Breast epithelium (tissue), 4 donors: ENCODE data around the gene POGK. TPM values are rescaled to one million over a fixed set of nuclear protein-coding genes. Genes with fewer than 3 reads are reported as not detected.

Experiments
- DNase-seq, 2 donors: peaks; one replicate each; pipeline ENCODE4 v3.0.0-alpha.2; 2019; ENCODE audit warnings: low spot score in 2 of 2
- H3K27ac ChIP-seq, 2 donors: fragments of 200-600 bp; sonication (generic) in 1 of 2; one replicate each; pipeline ENCODE4 v1.5.1; 2016 to 2019; ENCODE audit warnings: mild to moderate bottlenecking in 1 of 2
- H3K27me3 ChIP-seq, 2 donors: fragments of 200-600 bp; sonication (generic) in 1 of 2; one replicate each; pipeline versions ENCODE4 v1.5.1 to v1.6.0; 2017 to 2019; ENCODE audit warnings: control low read depth in 1 of 2, mild to moderate bottlenecking in 1 of 2
- H3K36me3 ChIP-seq: fragments of 200-600 bp; one replicate; pipeline ENCODE4 v1.5.1; 2019
- H3K4me1 ChIP-seq, 2 donors: fragments of 200-600 bp; sonication (generic); one replicate each; pipeline ENCODE4 v1.5.1; 2016 to 2019; ENCODE audit warnings: control low read depth in 1 of 2
- H3K4me3 ChIP-seq, 3 donors: fragments of 200-600 bp; sonication (generic); 1 replicate in 2 of 3; 2 replicates in 1 of 3; pipeline ENCODE4 v1.5.1; 2016 to 2019; ENCODE audit warnings: mild to moderate bottlenecking in 3 of 3, moderate library complexity in 2 of 3
- H3K9me3 ChIP-seq, 2 donors: fragments of 200-600 bp; sonication (generic) in 1 of 2; one replicate each; pipeline ENCODE4 v1.5.1; 2016 to 2019; ENCODE audit warnings: control low read depth in 1 of 2
- POLR2A ChIP-seq: fragments of 450-650 bp; IDR thresholded peaks from one replicate; pipeline ENCODE4 v1.6.1; 2016; ENCODE audit warnings: antibody characterized with exemption, mild to moderate bottlenecking, moderate library complexity
- POLR2AphosphoS5 ChIP-seq, 3 donors: sonication (generic); formaldehyde crosslinking; IDR thresholded peaks; one replicate each; pipeline ENCODE4 v1.6.1; 2017; ENCODE audit warnings: antibody characterized with exemption in 3 of 3
- intact Hi-C: fragments of 100-400 bp; cut with DNase I; formaldehyde crosslinking; loops from one replicate; pipeline ENCODE4 v1.15.1; 2023; ENCODE audit warnings: low total_unique reads
- total RNA-seq, 3 donors: library from RNA; depleted of rRNA; stranded (reverse); fragments of >200 nt; gene quantifications; one replicate each; pipeline ENCODE4 v1.1.0, GENCODE V29; 2016
- TF ChIP-seq, protein P1 (sequence below), 3 donors: fragments of 450-650 bp; IDR thresholded peaks; one replicate each; pipeline ENCODE4 v1.5.1; 2016 to 2017; ENCODE audit warnings: antibody characterized with exemption in 3 of 3, mild to moderate bottlenecking in 3 of 3, moderate library complexity in 3 of 3

The POGK gene
- total RNA-seq, 3 donors from 2014 or later = 29.5 to 42.9 (median 29.8) TPM

DNA sequence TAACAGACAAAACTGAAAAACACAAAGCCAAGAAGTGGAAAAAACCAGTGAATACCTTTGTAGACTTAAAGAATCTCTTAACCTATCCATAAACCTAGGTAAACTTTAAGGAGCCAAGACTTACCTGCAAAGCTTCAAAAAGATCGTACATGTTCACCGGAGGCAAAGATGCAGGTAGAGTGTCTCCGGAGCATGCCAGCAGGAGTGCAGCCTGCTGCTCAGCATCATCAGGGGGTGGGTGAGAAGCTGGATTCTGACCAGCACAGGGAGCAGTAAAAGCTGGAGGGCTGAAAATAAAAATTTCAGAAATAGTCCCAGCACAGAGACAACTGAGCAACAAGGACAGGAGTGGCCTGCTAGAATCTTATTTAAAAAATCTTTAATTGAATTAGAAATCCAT is 18.7 kb downstream of the POGK start:
- Histone ChIP-seq H3K27ac (no peak overlapping the region), H3K4me1 (no peaks in the 10 kb centered on the region), H3K4me3 (no peak overlapping the region), H3K36me3 (no peaks in the 10 kb centered on the region), H3K27me3 (no peaks in the 10 kb centered on the region), H3K9me3 (no peaks in the 10 kb centered on the region)
- TF ChIP-seq POLR2A = no peak
- TF ChIP-seq POLR2AphosphoS5 (IDR thresholded peaks at IDR 0.05) = no peak
- TF ChIP-seq, protein P1, sequence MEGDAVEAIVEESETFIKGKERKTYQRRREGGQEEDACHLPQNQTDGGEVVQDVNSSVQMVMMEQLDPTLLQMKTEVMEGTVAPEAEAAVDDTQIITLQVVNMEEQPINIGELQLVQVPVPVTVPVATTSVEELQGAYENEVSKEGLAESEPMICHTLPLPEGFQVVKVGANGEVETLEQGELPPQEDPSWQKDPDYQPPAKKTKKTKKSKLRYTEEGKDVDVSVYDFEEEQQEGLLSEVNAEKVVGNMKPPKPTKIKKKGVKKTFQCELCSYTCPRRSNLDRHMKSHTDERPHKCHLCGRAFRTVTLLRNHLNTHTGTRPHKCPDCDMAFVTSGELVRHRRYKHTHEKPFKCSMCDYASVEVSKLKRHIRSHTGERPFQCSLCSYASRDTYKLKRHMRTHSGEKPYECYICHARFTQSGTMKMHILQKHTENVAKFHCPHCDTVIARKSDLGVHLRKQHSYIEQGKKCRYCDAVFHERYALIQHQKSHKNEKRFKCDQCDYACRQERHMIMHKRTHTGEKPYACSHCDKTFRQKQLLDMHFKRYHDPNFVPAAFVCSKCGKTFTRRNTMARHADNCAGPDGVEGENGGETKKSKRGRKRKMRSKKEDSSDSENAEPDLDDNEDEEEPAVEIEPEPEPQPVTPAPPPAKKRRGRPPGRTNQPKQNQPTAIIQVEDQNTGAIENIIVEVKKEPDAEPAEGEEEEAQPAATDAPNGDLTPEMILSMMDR (IDR thresholded peaks at IDR 0.05) = no peak
- intact Hi-C loops = no loop called here
- no peak for DNase-seq

DNA sequence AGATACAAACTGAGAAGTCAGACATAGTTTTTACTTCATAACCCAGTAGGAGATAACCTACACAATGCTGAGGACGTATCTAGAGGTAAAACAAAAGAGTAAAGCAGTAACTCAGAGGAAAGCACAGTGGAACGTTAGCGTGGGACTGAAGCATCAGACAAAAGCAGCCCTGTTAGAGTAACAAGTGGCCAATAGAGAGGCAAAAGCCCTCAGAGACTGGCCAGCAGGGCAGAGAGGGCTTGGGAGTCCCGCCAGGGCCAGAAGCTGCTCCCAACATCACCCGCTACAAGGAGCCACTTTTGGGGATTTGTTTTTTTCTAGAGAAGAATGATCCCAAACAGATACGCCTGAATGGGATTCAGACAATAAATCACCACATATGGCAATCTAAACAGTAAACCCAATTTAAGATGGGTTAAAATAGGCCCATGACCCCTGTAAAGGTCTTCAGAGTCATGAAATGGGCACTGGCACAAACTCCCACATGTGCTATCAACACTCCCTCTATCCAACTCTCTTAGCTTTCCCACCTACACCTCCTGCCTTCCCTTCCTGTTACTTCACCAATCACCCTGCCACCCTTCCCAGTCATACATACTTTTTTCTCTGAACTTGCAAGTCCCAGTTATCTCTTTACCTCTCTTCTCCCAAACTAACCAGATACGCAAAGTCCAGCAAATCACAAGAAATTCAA is 19.6 kb downstream of the POGK start:
- Histone ChIP-seq H3K27me3 (no peaks in the 10 kb centered on the region), H3K36me3 (no peaks in the 10 kb centered on the region), H3K9me3 (no peaks in the 10 kb centered on the region), H3K4me3 (no peak overlapping the region), H3K4me1 (no peaks in the 10 kb centered on the region), H3K27ac (no peak overlapping the region)
- intact Hi-C loops = no loop called here
- TF ChIP-seq POLR2AphosphoS5 (IDR thresholded peaks at IDR 0.05) (no peak), POLR2A (no peak)
- TF ChIP-seq, protein P1 (IDR thresholded peaks at IDR 0.05) = no peak
- DNase-seq = no peak

DNA sequence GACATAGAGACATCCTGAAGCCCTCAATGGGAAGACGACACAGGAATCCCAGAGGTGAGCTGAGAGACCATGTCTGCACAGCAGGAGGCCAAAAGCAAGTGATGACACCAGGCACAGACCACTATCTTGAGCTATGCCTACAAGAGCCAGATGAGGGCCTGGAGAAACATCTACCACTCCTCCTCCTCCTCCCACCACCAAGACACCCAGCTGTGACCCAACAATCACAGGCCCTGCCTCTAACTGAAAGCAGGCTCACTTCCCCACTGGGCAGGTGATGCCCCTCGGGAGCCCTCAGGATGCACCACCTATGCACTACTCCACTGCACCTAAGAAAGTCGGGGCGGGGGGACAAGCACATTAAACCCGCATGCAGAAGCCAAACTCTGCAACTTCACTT is 20.3 kb downstream of the POGK start:
- Histone ChIP-seq H3K9me3 (no peaks in the 10 kb centered on the region), H3K27me3 (no peaks in the 10 kb centered on the region), H3K4me1 (no peaks in the 10 kb centered on the region), H3K36me3 (no peaks in the 10 kb centered on the region), H3K4me3 (no peak overlapping the region), H3K27ac (no peak overlapping the region)
- DNase-seq = no peak
- intact Hi-C loops = no loop called here
- TF ChIP-seq, protein P1 (IDR thresholded peaks at IDR 0.05) = no peak
- TF ChIP-seq POLR2AphosphoS5 (IDR thresholded peaks at IDR 0.05) (no peak), POLR2A (no peak)

DNA sequence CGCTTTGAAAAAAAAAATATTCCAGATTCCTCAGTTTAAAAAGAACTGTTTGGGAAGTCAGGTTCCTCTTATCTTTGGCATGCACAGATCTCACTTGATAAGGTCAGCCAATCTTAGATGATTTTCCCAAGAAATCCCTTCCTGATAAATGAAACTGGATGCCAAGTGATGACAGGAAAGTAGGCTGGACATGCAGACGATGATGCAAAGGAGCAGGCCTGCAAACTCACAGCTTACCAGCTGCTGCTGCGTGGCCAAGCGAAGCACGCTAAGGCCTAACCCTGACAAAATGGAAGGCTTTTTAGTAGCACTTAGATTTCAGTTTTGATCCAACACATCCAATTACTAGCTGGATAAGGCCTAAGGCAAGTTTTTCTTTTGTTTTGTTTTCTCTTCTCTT is 26.7 kb downstream of the POGK start:
- H3K36me3 ChIP-seq = no peaks in the 10 kb centered on the region
- no peaks in the 10 kb centered on the region for H3K4me1 ChIP-seq
- H3K27ac ChIP-seq = no peak overlapping the region
- TF ChIP-seq POLR2A (no peak), POLR2AphosphoS5 (IDR thresholded peaks at IDR 0.05) (no peak)
- TF ChIP-seq, protein P1 (IDR thresholded peaks at IDR 0.05) = no peak
- H3K4me3 ChIP-seq = no peak overlapping the region
- intact Hi-C loops = no loop called here
- DNase-seq = no peak
- no peaks in the 10 kb centered on the region for H3K9me3 ChIP-seq
- H3K27me3 ChIP-seq = no peaks in the 10 kb centered on the region

DNA sequence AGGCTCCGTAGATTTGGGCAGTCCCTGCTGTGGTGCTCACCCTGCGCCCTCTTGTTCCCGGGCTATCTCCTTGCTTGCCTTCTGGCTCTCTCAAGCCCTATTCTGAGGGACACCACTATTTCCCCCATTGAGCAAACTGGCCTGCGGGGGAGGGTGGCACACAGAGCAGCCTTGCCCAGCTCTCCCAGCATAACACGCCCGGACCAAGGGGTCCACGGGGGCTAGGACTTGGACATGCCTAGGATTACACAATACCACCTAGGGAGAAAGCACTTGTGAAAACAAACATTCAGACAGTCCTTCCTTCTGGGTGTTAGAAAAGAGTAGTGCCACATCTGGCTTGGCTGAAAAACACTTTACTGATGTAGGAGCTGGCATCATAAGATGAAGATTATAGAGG is 29.4 kb downstream of the POGK start:
- Histone ChIP-seq H3K4me1 (no peaks in the 10 kb centered on the region), H3K27me3 (no peaks in the 10 kb centered on the region), H3K27ac (no peak overlapping the region), H3K36me3 (no peaks in the 10 kb centered on the region), H3K4me3 (no peak overlapping the region), H3K9me3 (no peaks in the 10 kb centered on the region)
- DNase-seq = no peak
- intact Hi-C loops = no loop called here
- TF ChIP-seq, protein P1 (IDR thresholded peaks at IDR 0.05) = no peak
- TF ChIP-seq POLR2AphosphoS5 (IDR thresholded peaks at IDR 0.05) (no peak), POLR2A (no peak)
